ENCODE results near the gene PNPO. TPM values are rescaled to one million over a fixed set of nuclear protein-coding genes. Genes with fewer than 3 reads are reported as not detected.

Gene PNPO
- total and polyA plus RNA-seq, 2 of the 8 experiments (the other 6 are each of a cell fraction or from before 2014, with no cell fraction given) = 7.0 to 8.1 TPM

- Histone ChIP-seq H3K27ac (ENCODE audit: low read depth, low read length) (no peak overlapping the region), H4K91ac (replicated peaks; ENCODE audit: insufficient read length, low read length) (no peak overlapping the region), H2BK5ac (ENCODE audit: low read depth, low read length) (no peak overlapping the region), H4K8ac (ENCODE audit: extremely low read depth, insufficient read depth, low read length) (no peak overlapping the region), H2BK120ac (replicated peaks; ENCODE audit: low read depth, low read length) (no peak overlapping the region), H3K79me2 (ENCODE audit: control insufficient read depth in 1 of 2, insufficient read depth in 2 of 2, low read length in 2 of 2) (no peaks in the 10 kb centered on the region), H3K4me2 (ENCODE audit: insufficient read depth in 1 of 2, low read depth in 2 of 2, low read length in 2 of 2) (peak overlapping the region; percentile 68 to 74; a peak in 3 of 4 replicates), H3K27me3 (replicated peaks in 1 of 4; ENCODE audit: control insufficient read depth in 3 of 4, extremely low read depth in 1 of 4, insufficient read depth in 3 of 4, low read length in 3 of 4) (peaks cover 0 to 12% (median 7%) of the 10 kb centered on the region in 4 experiments; a peak in 5 of 7 replicates), H3K23ac (ENCODE audit: insufficient read length) (no peak overlapping the region), H2BK12ac (ENCODE audit: low read depth, low read length) (no peak overlapping the region), H3K56ac (replicated peaks; ENCODE audit: insufficient read length, low read depth, low read length) (no peak overlapping the region), H4K5ac (ENCODE audit: insufficient read length, low read depth, low read length) (no peak overlapping the region), H2AFZ (ENCODE audit: low read length) (no peak overlapping the region), H3K14ac (ENCODE audit: insufficient read length) (no peak overlapping the region), H2BK15ac (ENCODE audit: low read length) (no peak overlapping the region), H3K9ac (replicated peaks in 1 of 4; ENCODE audit: extremely low read depth in 1 of 4, low read depth in 3 of 4, low read length in 3 of 4) (no peak overlapping the region), H3K23me2 (ENCODE audit: low read depth, low read length) (no peaks in the 10 kb centered on the region; the same call in 1 of the 2 replicates), H3K4me3 (ENCODE audit: extremely low read depth in 1 of 4, insufficient read depth in 2 of 4, low read depth in 3 of 4, low read length in 4 of 4) (peak overlapping the region in 1 of 4 experiments; percentile 58; a peak in 1 of 8 replicates), H3K9me3 (ENCODE audit: insufficient read depth in 2 of 2, low read depth in 1 of 2, low read length in 1 of 2) (no peaks in the 10 kb centered on the region), H3K18ac (ENCODE audit: extremely low read depth, low read length) (no peak overlapping the region), H2AK5ac (ENCODE audit: low read depth, low read length) (no peak overlapping the region), H3K4me1 (replicated peaks in 1 of 4; ENCODE audit: control insufficient read depth in 3 of 4, insufficient read depth in 4 of 4, low read length in 3 of 4) (peaks cover 0 to 1% (median 0%) of the 10 kb centered on the region in 4 experiments; a peak in 1 of 7 replicates), H3K79me1 (ENCODE audit: low read depth, low read length) (no peaks in the 10 kb centered on the region), H4K20me1 (replicated peaks in 1 of 2; ENCODE audit: control insufficient read depth in 1 of 2, insufficient read depth in 2 of 2, low read length in 2 of 2) (no peaks in the 10 kb centered on the region), H2BK20ac (ENCODE audit: low read length) (no peak overlapping the region), H3K36me3 (ENCODE audit: control insufficient read depth in 2 of 4, insufficient read depth in 4 of 4, low read length in 3 of 4) (no peaks in the 10 kb centered on the region; a peak in 1 of 8 replicates), H3K4ac (replicated peaks; ENCODE audit: insufficient read length, low read depth, low read length) (no peak overlapping the region)
- POLR2A ChIA-PET (ENCODE audit: partially characterized antibody) = interaction anchor here (1.0 to 2.7 kb wide), 7 partner anchors 10 to 165 kb away, joined by 3 to 8 read pairs (median 3); partner anchors contain the start of genes SNX11 and SP2
- no peak for DNase-seq (ENCODE audit: low read depth in 1 of 2, low spot score in 2 of 2)
- FAIRE-seq = no peak
- WGBS, 2 experiments (ENCODE audit: extremely low coverage in 1 of 2, insufficient coverage in 1 of 2, insufficient read length in 1 of 2, insufficient replicate concordance in 2 of 2, low coverage in 1 of 2, low lambda C conversion rate in 2 of 2, missing lambda C conversion rate in 1 of 2) = 84% methylated on average over 5 of the region's 6 CpGs; no CpG with 5 or more reads in 1 of the 2 experiments
- CTCF ChIA-PET (ENCODE audit: partially characterized antibody) = interaction anchor here (2.2 to 28.0 kb wide), 5 partner anchors 15 to 96 kb away, joined by 7 to 1010 read pairs (median 246); partner anchors contain the start of genes CDK5RAP3, PRR15L, SCRN2 and SP6
- TF ChIP-seq KDM5A (IDR thresholded peaks at IDR 0.05; ENCODE audit: low read length) = no peak
- no peak for TF ChIP-seq NRF1 (IDR thresholded peaks at IDR 0.05; ENCODE audit: low read depth, low read length)
- TF ChIP-seq FOSL1 (IDR thresholded peaks at IDR 0.05; ENCODE audit: insufficient read depth, low read depth, low read length) = no peak
- TF ChIP-seq ZNF274 (IDR thresholded peaks at IDR 0.05; ENCODE audit: borderline replicate concordance, extremely low read depth, low read length) = no peak
- TF ChIP-seq POU5F1 (IDR thresholded peaks at IDR 0.05; ENCODE audit: low read depth, low read length) = no peak
- TF ChIP-seq POLR2AphosphoS5 (IDR thresholded peaks at IDR 0.05; ENCODE audit: low read depth, low read length) = no peak
- TF ChIP-seq SIRT6 (IDR thresholded peaks at IDR 0.05; ENCODE audit: low read length) = no peak
- no peak for TF ChIP-seq SP4 (IDR thresholded peaks at IDR 0.05; ENCODE audit: low read length)
- no peak for TF ChIP-seq EP300 (IDR thresholded peaks at IDR 0.05; ENCODE audit: borderline replicate concordance in 1 of 2, low read depth in 2 of 2, low read length in 2 of 2)
- no peak for TF ChIP-seq KDM4A (IDR thresholded peaks at IDR 0.05; ENCODE audit: low read depth, low read length, severe bottlenecking)
- no peak for TF ChIP-seq EZH2 (IDR thresholded peaks at IDR 0.05; ENCODE audit: low read depth, low read length, severe bottlenecking)
- no peak for TF ChIP-seq RAD21 (IDR thresholded peaks at IDR 0.05 in 1 of 2, conservative IDR thresholded peaks at IDR 0.05 in 1 of 2; ENCODE audit: low read depth in 2 of 2, low read length in 2 of 2)
- no peak for TF ChIP-seq CBX5 (IDR thresholded peaks at IDR 0.05; ENCODE audit: low read depth, low read length)
- TF ChIP-seq BACH1 (IDR thresholded peaks at IDR 0.05; ENCODE audit: low read length) = no peak
Observed at GRCh38 chr17:47942568-47942967, 1.2 kb downstream of the PNPO start.

All from H1 (cell line).